NAMALWA (cell line): ENCODE results near the gene ABCC8.

Source experiments
- DNase-seq: peaks from one replicate; pipeline ENCODE4 v3.0.0-alpha.2; 2015; ENCODE audit warnings: low spot score

The ABCC8 gene

DNA sequence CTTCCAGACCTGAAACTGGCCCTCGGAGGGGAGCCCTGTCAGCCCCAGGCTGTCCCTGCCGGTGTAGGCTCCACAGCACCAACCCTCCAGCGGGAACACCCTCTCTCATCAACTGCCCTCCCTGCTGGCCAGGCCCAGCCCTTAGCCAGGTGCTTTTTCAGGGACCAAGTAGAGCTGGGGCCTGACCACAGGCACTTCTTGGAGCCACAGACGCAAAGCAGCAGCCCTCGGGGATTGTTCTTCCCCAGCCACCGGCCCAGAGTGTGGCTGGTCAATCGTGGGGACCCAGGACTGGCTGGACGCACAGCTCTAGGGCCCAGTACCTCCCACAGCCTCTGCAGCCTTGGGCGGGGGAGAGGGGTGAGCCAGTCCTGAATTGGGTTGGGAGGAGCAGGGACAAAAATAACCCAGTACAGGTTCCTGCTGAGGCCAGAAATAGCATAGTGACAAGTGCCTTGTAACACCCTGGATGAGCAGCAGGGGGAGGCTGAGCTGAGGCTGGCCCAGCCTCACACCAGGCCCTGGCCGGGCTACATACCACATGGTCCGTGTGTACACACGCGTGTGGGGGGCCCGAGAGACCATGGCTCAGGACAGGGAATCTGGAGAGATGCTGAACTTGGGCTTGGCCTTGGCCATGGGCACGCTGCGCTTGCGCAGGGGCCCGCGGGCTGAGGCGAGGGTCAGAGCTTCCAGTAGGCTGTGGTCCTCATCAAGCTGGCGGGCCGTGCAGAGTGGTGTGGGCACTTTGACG is 90.1 kb downstream of the ABCC8 start:
- peak; percentile 69 for DNase-seq

DNA sequence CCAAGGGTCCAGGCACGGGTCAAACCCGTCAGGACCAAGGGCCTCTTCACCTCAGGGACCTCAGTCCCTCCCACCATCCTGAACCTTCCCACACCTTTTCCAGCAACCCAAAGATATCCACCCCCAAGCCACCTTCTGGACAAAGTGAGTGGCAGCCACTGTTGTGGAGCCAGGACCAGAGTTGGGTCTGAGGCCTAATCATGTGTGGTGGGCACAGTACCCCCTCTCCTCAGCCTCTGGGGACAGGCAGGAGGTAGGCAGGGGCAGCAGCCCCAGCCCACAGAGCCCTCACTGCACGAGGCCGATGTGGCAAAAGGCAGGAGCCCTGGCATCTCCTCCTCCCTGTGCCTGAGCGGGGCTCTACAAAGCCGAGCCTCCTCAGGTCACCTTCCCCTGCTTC is 90.7 kb downstream of the ABCC8 start:
- no peak for DNase-seq

DNA sequence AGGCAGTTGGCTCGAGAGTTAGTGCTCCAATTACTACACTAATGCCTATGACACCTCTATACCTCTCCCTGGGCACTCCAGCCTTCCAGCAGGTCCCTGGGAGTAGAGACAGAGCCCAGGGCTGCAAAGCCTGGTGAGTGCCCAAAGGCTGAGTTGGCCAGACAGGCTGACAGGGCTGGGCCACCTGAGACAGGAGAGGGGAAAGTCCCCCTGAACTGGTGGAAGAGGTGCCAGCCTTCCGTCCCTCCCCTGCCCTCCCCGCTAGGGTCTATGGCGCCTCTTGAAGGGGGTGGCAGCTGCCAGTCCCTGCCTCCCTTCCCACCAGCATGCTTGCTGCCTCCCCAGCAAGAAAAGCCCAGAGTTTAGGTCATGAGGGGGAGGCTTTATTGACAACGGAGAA is 91.2 kb downstream of the ABCC8 start:
- no peak for DNase-seq

DNA sequence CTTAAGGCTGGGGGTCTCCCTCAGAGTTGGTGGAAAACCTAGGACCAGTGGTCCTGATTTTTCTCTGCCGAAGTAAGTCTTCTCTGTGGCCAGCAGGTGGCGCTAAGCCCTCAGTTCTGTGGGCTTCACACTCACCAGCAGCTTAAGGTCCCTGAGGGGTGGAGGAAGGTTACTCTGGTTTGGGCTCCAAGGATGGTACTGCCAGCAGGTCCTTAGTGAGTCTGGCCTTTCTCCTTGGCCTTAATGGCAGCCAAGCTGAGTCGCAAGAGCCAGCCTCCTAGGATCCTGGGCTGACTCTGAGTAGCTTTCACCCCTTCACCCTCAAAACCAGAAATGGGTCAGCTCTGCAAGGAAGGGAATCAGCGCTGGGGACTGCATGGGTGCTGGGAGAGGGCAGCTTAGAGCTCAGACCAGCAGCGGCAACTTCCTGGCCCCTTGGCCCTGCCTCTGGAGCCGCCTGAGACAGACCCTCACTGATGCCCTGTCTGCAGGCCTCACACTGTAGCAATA is 92.6 kb downstream of the ABCC8 start:
- DNase-seq: peak; percentile 91

DNA sequence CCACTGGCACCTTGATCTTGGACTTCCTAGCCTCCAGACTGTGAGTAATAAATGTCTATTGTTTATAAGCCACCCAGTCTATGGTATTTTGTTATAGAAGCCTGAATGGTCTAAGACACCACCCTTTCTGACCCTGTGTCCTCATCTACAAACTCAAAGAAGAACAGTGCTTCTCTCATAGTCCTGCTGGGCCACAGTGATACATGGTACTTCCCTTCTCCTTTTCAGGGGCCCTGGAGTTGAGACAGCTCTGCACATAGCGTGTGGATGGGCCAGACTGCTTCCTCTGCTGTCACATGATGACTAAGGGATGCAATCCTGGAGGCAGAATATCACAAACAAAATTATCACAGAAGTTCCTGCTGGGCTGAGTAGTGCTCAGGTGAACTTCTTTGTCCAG is 93.2 kb downstream of the ABCC8 start:
- DNase-seq: no peak

- no peak for DNase-seq
Observed at GRCh38 chr11:17382046-17382728, 94.5 kb downstream of the ABCC8 start.

- DNase-seq: no peak
Observed at GRCh38 chr11:17381156-17381555, 95.5 kb downstream of the ABCC8 start.

DNA sequence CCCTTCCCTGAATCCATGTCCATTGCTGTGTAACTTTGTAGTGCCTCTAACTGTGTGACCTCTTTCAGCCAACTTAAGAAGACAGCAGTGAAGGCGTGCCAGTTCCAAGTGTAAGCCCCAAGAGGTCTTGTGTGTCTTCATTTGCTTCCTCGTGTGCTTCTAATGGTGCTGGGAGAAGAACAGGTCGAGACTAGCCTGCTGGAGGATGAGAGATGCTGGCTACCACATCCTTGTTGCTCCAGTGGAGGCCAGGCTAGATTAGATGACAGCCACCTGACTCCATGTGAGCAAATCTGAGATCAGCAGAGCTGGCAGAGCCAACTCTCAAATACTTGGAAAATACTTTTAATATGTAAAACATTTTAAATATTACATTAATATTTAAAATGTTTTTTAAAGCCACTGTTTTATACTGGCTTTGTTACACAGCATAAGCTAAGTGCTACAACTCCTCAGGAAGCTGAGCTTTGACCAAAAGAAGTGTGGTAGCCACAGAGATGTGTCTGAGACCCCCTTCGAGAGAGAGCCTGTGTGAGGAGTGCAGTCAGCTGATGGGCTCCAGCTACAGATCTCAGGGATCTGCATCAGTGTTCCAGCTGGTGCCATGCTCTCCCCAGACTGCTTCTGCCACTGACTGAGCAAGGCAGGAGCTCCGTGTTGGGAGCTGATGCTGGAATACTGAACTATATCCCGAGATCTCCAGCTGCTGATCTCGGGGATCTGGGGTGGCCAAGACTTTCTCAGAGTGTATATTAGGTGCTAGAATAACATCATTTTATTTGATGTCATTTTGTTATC is 97.1 kb downstream of the ABCC8 start:
- DNase-seq: no peak

DNA sequence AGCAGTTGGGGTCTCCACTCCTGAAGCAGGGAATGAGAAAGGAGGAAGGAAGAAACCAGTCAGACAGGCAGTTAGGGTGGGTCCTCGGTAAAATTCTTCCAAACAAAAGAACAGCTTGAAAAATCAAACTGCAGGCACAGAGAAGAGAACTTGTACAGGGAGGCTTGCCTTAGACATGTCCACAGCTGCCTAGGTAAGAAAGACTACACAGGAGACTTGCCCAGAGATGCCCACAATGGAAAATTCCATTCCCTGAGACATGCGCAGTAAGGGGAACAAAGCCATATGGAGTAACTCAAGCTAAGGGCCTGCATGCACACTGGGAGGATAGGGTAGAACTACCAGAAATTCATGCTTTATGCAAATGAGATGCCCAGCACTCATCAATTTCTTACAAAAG is 98.0 kb downstream of the ABCC8 start:
- no peak for DNase-seq

DNA sequence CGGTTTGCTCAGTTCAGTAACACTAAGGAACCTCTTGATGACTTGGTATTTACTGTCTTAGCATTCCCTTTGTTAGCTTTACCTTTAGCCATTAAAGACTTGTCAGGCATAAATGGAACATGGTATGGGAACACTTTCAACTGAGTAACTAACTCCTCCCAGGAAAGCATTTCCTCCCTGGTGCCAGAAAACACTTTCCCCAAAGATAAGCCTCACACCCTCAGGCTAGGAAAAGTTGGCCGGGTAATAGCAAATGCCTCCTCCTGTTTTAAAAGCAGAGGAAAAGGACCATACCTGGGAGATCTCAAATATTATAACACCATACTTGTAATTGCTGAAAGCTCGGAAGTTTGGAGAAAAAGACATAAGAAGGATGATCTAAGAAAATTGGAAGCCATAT is 100.2 kb downstream of the ABCC8 start:
- no peak for DNase-seq

- no peak for DNase-seq
Observed at GRCh38 chr11:17375547-17375946, 101.1 kb downstream of the ABCC8 start.

- DNase-seq: no peak
Observed at GRCh38 chr11:17371614-17372013, 105.0 kb downstream of the ABCC8 start.

GRCh38 chr11:17369684-17370243 is 106.9 kb downstream of the ABCC8 start:
- DNase-seq: no peak

DNA sequence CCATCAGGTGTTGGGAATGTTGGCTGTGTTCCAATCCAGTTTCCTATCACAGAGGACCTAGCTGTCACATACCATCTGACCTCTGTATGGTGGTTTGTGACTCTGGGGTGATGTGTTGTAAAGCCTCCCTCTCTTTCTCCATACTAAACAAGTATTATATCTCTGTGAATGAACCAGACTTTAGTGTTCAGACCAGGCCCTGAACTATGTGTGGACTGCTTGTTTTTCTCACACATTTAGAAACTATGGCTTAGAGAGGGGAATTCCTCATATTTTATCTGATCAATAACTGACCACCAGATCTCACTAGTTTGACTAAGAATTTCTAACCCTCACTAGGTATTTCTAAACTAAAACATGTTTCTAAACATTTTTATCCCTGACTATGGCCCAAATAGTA is 107.6 kb downstream of the ABCC8 start:
- no peak for DNase-seq

GRCh38 chr11:17368551-17368950 is 108.1 kb downstream of the ABCC8 start:
- DNase-seq: no peak

DNA sequence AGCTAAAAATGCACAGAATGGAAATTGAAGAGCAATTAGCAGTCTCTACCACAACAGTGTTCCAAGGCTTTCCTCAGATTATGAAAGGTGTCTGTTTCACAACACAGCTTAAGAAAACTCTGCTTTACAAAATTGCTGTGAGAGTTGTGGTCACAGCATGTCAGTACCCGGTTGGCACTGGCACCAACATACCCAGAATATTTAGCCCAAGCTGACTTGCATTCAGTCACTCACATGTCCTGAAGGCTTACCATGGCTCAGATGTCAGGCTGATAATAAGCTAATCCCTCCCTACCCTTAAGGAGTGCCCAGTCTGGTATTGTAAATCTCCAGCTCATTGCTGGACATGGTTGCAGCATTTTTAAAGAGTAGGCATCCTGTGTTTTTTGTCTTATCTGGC is 110.2 kb downstream of the ABCC8 start:
- no peak for DNase-seq

- DNase-seq: peak; percentile 92
Observed at GRCh38 chr11:17354601-17354991, 122.0 kb downstream of the ABCC8 start.

- DNase-seq: peak; percentile 53
Observed at GRCh38 chr11:17353821-17354600, 122.6 kb downstream of the ABCC8 start.

- DNase-seq: peak; percentile 66
Observed at GRCh38 chr11:17352950-17353820, 123.5 kb downstream of the ABCC8 start.

GRCh38 chr11:17351510-17352176 is 125.0 kb downstream of the ABCC8 start, which contains the start of gene NCR3LG1:
NCR3LG1 (plus strand) TSS chr11:17351800; CDS start chr11:17351970, 170 bp downstream.
- DNase-seq: no peak
